HG03139 (cell line): Measurements from ENCODE around the gene TMUB2.

Experiments used
- ATAC-seq: cut with Tn5 transposase; IDR thresholded peaks from one replicate; pipeline ENCODE4 v1.9.1; 2021; ENCODE audit not compliant: unreplicated experiment

Gene TMUB2

DNA sequence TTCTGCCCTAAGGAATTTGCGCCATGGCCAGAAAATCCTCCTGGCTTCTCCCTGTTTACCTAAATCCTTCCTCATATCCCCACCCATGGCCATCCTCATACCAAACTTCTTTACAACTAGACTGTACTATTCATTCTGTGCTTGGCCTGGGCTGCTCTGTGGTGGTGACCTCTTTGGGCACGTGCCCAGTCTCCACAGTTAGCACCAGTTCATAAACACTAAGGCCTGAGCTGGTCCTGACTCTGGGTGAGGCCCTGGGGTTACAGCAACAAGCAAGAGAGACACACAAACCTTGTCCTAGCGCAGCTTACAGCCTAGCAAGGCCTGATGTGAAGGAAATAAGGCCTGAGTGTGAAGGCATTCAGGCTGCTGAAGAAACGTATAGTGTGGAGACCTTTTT is 16.0 kb downstream of the TMUB2 start:
- no peak for ATAC-seq

DNA sequence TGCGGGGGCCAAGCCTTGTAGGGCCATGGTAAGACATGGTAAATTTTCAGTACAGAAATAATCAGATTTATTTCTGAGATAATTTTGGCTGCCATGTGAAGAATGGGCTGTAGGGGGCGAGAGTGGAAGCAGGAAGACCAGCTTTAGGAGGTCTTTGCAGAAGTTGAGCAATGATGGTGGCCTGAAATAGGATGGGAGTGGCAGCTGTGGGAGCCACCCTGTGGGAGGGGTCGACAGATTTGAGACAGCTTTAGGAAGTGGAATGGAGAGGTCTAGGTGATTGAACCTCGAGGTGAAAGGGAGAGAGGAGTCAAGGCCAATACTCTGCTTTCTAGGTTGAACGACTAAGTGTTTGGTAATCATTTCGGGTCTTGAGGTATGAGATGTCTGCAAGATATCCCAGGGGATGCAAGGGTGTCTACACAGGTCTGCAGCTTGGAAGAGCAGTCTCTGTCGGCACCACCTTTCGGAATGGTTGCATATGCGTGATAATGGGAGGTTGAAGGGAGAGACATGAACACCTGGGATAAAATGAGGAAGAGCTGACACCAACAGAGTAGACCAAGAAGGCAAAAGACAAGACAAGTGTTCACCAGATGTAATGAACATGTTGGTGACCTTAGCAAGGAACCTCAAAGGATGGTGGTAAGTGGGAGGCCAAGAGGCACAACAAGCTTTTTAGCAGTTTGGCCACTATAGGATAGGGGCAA is 17.1 kb downstream of the TMUB2 start:
- ATAC-seq: no peak

DNA sequence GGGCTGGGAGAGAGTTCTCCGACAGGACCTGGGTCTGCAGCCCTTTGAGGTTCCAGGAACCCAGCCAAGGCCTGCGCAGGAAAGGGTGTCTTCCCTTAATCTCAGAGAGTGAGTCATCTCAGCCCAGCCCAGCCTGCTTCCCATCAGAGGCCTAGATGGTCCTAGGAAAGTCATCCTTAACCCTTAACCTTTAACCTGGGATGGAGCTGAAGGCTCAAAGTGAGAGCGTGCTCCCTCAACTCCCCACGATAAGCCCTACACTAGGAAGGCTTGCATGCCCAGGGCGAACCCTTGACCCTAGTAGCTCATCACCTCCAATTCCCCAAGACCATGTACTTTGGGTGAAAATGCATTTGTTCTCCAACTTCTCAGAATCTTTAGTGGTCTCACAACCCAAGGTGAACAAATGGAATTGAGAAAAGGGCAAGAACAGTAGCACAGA is 17.7 kb downstream of the TMUB2 start:
- ATAC-seq: no peak

DNA sequence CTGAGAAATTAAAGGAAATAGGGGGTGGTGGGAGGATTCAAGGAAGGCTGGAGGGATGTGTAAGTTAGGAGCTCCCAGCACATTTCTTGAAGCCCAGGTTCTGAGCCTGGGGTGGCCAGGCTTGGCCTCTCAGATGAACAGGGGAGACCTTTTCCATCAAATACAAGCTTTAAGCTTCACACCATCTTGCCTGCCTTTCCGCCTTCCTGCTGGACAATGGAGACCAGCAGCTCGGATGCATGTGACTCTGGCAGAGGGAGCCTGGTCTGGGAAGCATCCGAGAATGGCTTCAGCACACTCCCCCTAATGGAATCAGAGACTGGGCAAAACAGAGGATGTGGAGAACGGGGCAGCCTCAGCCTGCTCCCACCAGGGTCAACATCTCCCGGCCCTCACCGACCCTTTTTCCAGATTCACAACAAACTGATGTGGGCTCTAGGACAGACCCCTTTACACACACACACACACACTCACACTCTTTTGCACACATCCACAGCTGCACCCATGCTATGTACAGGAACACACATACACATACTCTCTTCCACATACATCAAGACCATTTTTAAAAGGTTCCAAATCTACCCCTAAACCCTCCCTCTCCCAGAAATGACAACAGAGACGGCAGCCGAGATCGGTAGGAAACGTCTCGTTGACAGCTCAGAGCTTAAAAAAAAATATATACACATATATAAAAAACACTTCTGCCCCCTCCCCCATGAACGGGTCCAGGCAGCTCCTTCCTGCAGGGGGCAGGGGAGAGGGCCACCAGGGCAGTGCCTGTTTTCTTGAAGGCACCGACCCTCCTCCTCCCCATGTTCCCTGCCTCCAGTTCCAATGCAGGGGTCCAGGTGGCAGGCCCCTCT is 19.4 kb downstream of the TMUB2 start:
- ATAC-seq: no peak

DNA sequence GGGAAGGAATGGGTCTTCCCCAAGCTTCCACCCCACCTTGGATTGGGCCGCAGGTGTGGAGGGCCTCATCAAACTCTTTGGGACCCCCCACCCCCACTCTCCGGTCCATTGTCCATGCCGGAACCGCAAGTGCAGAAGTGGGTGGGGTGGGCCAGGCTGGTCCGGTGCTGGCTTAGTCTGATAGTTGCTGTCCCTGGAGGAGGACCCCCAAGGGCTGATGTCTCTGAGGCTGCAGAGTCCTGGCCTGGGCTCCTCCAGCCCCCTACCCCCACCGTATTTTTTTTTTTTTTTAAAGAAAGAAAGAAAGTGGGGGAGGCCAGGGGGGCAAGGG is 20.0 kb downstream of the TMUB2 start:
- no peak for ATAC-seq

DNA sequence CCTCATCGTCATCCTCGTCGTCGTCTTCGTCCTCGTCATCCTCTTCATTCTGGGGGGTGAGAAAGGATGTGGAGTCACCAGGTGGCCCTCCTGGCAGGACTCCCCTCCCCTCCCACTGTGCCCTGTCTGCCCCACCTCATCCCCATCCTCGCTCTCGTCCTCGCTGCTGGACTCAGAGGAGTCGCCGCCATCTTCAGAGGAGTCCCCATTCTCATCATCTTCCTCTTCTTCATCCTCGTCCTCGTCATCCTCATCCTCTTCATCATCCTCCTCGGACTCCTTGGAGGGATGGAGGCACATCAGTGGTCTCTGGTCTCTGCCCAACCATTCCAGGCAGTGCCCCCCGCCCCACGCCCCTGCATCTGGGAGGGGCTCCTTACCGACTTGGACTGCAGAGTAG is 20.5 kb downstream of the TMUB2 start:
- no peak for ATAC-seq

DNA sequence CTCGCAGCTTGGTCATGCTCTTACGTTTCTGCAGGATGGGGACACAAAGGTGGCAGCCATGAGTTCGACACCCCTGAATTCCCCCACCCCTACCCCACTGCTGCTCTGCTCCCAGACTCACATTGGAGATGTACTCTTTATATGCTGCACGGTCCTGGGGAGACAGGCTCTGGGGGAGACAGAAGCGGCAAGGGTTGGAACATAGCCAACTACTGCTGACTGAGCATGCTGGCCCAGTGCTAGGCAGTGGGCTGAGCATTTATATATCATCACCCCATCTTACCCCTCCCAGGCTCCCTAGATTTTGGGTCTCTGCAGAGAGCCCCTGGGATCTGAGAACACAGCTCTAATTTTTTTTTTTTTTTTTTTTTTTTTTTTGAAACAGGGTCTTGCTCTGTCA is 21.0 kb downstream of the TMUB2 start:
- ATAC-seq: no peak

DNA sequence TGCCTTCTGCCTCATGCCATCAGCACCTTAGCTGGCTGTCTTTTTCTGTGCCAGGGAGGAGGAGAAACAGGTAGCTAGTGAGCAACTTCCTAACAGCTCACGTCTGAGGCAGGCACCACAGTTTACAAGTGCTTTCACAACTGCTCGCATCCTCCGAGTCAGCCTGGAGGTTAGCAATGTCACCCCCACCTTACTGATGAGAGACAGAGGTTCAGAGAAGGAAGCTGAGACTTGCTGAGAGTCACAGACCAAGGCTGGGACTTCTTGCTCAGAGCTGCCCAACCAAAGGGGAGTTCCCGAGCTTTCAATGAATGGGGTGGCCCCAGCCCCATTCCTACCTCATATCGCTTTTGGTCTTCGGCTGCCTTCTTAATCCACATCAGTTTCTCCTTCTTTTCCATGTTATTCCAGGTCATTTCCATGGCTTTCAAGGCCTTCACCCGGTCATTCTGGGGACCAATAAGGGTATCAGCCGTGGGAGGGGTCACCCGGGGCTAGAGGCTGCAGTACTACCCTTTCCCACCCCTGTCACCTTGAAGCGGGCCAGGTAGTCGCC is 23.1 kb downstream of the TMUB2 start:
- peak; percentile 15 for ATAC-seq

DNA sequence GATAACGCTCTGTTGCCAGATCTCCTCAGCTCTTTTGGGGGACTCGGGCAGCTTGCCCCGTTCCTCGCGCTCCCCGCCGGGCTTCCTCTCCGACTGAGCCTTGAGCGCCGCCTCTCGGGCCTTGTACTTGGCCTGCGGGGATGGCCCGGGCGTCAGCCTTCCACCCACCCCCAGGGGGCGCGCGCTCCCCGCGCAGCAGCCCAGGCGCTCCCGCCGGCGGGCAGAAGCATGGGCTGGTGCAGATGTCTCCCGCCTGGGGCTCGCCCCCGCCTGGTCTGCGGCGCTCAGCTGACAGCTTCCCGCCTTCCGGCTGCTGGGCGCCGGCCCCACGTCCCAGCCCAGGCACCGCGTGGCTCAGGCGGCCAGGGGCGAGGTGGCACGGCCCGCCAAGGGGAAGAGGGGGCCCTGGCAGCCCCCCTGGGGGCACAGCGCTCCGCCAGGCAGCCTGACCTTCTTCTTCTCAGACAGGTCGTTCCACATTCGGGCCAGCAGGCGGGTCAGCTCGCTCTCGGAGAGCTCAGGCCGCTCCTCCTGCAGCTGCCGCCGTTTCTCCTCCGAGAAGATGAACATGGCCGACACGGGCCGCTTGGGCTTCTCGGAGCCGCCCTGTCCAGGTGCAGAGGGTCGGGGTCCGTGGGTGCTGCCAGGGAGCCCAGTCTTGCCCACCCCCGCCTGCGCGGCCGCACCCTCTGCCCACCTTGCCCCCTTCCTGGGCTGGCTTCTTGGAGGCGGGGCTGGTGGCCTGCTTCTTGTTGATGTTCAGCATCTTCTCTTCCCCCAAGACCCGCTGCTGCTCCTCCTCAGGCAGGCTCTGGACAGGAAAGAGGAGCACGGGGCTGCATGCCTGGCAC is 23.8 kb downstream of the TMUB2 start:
- peak; percentile 56 for ATAC-seq

DNA sequence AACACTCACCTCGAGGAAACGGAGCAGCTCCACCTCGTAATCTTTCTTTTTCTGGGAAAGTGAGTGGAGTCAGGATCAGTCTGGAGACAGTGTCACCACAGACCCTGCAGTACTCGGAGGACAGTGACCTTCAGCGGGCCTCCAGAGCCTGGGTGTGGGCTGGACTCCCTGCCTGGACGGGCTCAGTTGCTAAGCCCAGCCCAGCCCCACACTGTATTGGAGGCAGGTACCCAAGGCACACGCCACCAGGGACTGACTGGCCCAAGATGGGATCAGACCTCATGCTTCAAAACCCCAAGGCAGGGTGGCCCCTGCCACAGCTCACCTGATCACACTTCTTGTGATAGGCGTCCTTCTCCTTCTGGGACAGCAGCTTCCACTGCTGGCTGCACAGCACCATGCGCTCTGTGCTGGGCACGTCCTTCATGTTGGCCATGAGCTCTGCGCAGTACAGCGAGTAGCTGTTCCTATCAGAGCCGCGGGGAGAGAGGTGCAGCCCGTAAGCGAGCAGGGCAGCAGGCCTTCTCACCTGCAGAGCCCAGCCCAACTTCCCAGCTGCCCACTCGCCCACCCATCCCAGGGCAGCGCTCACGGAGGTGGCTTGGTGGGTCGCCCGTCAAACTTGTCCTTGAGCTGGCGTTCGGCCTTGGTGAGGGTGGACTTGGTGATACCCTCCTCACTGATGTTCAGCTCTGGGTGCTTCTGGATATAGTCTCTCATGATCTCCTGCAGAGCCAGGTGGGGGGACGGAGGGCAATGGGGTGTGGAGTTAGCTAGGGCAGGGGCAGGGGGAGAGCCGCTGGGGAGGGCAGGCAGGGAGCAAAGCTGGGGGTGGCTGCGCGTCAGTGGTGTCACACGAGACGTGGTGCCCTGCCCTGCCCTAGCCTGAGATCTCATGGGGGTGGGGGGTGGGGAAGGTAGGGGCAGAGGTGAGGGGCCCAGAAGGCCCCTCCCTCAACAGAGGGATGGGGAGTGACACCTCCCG is 24.8 kb downstream of the TMUB2 start:
- ATAC-seq: no peak

DNA sequence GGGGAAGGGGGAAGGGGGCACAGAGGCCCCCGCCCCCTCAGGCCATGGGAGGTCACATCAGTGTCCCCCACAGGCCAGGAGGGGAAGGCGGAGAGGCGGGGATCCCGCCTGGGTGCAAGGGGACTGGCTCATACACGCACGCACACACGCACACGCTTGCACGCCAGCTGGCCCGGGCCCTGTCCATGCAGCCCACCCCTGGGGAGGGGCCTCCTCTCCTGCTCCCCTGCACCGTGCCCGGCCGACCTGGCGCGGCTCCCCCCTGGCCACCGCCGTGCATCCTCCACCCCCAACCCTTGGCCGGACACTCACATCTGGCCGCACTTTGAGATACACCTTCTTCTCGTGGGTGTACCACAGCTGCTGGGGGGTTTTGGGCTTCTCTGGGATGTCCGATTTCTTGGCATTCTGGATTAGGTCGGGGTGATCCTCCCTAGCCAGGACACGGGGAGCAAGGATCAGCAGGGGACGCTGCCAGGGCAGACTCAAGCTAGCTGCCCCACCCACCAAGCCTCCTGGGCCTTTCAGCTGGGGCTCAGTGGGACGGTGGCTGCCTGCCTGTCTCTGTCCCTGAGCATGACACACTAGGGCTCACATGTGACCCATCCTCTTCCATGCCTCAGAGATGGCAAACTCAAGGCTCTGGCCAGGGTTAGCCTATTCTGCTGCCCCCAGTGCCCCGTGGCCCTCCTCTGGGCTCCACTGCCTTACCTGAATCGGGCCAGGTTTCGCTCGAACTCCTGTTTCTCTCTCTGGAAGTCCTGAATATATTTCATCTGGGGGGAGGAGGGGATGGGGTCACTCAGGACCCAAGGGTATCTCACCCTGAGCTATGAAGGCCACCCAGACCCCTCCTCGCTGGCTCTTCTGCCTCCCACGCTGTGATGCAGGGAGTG is 26.0 kb downstream of the TMUB2 start:
- ATAC-seq: no peak

DNA sequence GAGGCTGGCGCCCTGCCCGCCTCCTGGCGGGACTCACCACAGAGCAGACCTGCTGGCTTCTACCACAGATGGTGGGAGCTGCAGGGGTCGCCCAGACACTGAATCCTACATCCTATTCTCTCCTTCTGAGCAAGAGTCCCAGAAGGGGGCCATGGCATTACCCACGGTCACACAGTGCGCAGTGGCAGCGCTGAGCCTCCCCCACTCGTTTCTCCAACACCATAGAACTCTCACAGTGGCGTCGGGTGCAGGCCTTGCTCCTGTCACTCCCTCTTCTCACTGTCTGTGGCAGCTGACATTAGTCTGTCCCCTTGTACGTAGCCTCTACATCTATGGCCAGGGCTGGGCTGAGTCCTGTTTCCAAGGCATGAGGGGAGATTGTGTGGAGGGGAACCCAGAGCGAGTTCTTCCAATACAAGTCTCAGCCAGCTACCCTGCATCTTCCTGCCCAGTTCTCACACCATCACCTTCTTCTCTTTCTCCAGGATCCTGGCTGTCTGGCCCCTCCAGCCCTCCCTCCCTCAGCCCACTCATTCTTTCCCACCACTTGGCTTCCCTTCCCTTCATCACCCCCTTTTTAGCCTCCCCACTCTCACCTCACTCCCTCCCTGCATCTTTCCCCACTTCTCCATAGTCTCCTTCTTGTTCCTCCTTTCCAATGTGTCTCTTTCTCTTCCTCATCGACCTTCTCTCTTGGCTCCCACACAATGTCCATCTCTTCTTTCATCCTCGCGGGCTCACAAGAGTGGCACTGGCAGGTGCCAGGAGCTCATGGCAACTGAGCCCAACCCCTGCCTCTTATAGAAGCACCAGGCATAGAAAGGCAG is 26.8 kb downstream of the TMUB2 start:
- no peak for ATAC-seq

DNA sequence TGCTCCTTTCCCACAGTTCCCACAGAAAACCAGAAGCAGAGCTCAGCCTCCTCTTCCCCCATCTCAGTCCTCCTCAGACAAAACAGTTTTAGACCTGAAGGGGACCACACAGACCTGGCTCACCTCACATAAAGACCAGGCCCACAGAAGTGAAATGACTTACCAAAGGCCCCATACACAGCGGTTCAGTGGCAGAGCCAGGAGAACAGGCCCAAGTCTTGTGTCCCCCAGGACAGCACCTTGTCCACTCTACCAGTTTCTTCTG is 27.4 kb downstream of the TMUB2 start:
- no peak for ATAC-seq

DNA sequence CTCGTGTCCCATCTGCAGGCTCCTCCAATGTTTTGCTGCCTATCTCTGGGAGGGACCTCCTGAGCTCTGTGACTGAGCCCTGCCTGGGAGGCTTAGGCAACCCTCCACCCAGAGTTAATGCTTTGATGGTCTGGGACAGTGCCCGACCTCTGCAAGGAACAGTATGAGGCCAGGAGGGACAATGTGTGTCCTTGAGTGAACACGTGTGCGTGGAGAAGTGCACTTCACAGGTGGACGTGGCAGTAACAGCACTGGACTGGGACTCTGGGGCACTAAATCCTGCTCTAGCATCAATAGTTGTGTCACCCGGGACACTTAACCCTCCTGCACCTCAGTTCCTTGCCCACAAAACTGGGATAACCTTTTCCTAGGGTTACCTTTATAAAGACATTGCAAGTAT is 28.1 kb downstream of the TMUB2 start:
- ATAC-seq: no peak

DNA sequence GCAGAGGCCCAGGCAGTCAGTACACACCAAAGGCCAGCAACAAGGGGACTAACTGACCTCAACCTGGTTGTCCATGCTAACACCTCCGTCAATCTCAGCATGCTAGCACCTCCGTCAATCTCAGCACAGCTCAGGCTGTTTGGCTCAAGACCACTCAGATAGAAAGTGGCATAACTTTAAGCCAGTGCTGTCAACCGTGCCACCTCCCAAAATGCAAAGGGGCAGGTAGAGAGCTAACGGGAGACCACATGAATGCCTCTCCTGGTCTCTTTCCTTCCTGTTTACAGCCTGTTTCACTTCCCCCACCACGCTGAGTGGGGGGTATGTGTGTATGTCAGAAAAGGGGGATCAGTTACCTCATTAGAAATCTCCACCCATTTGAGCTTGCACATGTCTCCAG is 29.4 kb downstream of the TMUB2 start:
- no peak for ATAC-seq

DNA sequence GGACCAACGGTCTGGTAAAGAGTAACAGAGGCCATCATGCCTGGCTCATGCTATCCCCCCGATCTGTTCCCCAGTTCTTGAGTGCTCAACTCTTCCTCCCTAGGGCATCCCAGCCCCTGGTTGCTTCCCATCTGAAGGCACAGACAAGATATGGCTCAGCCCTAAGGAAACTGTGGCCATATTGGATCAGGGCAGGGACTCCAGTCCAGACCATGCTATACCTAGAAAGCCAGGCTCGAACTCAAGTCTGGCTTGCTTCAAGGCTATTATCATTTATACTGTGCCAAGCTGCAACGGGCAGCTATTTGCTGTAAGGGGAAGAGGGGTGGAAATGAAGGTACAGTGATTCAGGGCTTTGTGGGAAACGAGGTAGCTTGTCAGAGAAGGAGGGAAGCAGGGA is 29.9 kb downstream of the TMUB2 start:
- ATAC-seq: no peak

DNA sequence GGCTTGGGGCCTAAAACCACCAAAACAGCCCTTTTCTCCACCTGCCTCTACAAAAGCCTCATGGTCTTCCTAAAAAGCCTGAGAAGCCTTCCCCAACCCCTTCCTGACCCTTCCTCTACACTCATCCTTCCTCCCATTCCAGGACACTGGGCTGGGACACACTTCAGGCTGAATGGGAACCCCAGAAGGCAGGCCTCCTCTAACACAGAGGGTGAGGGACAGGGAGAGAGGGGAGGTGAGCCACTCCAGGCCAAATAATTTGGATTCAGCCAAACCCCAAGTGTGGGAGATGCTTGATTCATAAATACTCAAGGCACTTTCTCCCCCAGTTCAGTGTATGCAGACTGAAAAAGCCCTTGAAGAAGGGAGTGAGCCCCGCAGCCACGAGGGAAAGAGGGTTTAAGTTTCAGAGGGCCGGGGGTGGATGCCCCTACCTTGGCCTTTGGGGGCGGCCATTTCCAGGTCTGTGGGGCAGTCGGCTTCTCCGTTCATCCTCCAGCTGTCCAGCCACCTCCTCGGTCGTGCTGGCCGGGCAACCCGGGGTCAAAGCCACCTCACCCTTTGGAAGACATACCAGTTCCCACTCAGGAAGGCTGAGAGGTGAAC is 31.1 kb downstream of the TMUB2 start:
- no peak for ATAC-seq
